Mesenchymal stem cell (in vitro differentiated cells and primary cell): Measurements from ENCODE around the gene ARHGAP6.

Experiments used
- DNase-seq: peaks from one replicate; pipeline ENCODE4 v3.0.0-alpha.2; 2013
- H2AFZ ChIP-seq: one replicate; pipeline ENCODE4 v1.6.1; 2013; ENCODE audit warnings: low read depth, mild to moderate bottlenecking, control low read depth, inconsistent platforms, low read length, moderate library complexity
- H2AK5ac ChIP-seq: 2 replicates; pipeline ENCODE4 v1.6.1; 2013; ENCODE audit warnings: low read length, moderate library complexity, mild to moderate bottlenecking, inconsistent platforms; ENCODE audit not compliant: severe bottlenecking
- H2BK120ac ChIP-seq: one replicate; pipeline ENCODE4 v1.6.1; 2013; ENCODE audit warnings: low read depth, mild to moderate bottlenecking, inconsistent platforms, low read length, moderate library complexity
- H2BK12ac ChIP-seq, 2 experiments: one replicate each; pipeline ENCODE4 v1.6.1; 2013; ENCODE audit warnings: inconsistent platforms in 2 of 2, low read length in 2 of 2, mild to moderate bottlenecking in 2 of 2, moderate library complexity in 2 of 2, control low read depth in 1 of 2
- H2BK15ac ChIP-seq: one replicate; pipeline ENCODE4 v1.6.1; 2013; ENCODE audit warnings: mild to moderate bottlenecking, low read depth, inconsistent platforms; ENCODE audit not compliant: poor library complexity, severe bottlenecking
- H2BK5ac ChIP-seq: 2 replicates; pipeline ENCODE4 v1.6.1; 2013; ENCODE audit warnings: low read depth, mild to moderate bottlenecking, low read length, control low read depth, inconsistent platforms; ENCODE audit not compliant: poor library complexity, severe bottlenecking
- H3K14ac ChIP-seq, 2 experiments: one replicate each; pipeline ENCODE4 v1.6.1; 2013; ENCODE audit warnings: inconsistent platforms in 2 of 2, low read length in 2 of 2, control low read depth in 1 of 2, mild to moderate bottlenecking in 1 of 2, moderate library complexity in 1 of 2
- H3K18ac ChIP-seq, 2 experiments: one replicate each; pipeline ENCODE4 v1.6.1; 2013; ENCODE audit warnings: inconsistent platforms in 2 of 2, low read length in 2 of 2, control low read depth in 1 of 2, low read depth in 1 of 2, mild to moderate bottlenecking in 1 of 2
- H3K23ac ChIP-seq, 2 experiments: one replicate each; pipeline ENCODE4 v1.6.1; 2013; ENCODE audit warnings: inconsistent platforms in 2 of 2, low read length in 2 of 2, mild to moderate bottlenecking in 2 of 2, moderate library complexity in 2 of 2, control low read depth in 1 of 2
- H3K27ac ChIP-seq: 2 replicates; pipeline ENCODE4 v1.5.1; 2013; ENCODE audit warnings: mild to moderate bottlenecking, moderate library complexity, low read length, control low read depth, inconsistent platforms; ENCODE audit not compliant: poor library complexity, severe bottlenecking
- H3K27me3 ChIP-seq, 2 experiments: 2 replicates each; pipeline versions ENCODE4 v1.6.1 to v1.7.0; 2013; ENCODE audit warnings: low read length in 2 of 2, mild to moderate bottlenecking in 2 of 2, moderate library complexity in 2 of 2, control low read depth in 1 of 2, inconsistent platforms in 1 of 2; ENCODE audit not compliant: control insufficient read depth in 1 of 2, insufficient read depth in 1 of 2
- H3K36me3 ChIP-seq, 2 experiments: 2 replicates each; pipeline versions ENCODE4 v1.6.1 to v1.7.0; 2013; ENCODE audit warnings: low read length in 2 of 2, control low read depth in 1 of 2, inconsistent platforms in 1 of 2, low read depth in 1 of 2, mild to moderate bottlenecking in 1 of 2; ENCODE audit not compliant: insufficient read depth in 2 of 2, control insufficient read depth in 1 of 2
- H3K4ac ChIP-seq, 2 experiments: one replicate each; pipeline ENCODE4 v1.6.1; 2013; ENCODE audit warnings: inconsistent platforms in 2 of 2, low read length in 2 of 2, mild to moderate bottlenecking in 2 of 2, moderate library complexity in 2 of 2, control low read depth in 1 of 2, low read depth in 1 of 2
- H3K4me1 ChIP-seq: 2 replicates; pipeline ENCODE4 v1.6.1; 2013; ENCODE audit warnings: low read depth, low read length, control low read depth; ENCODE audit not compliant: control insufficient read depth, insufficient read depth
- H3K4me2 ChIP-seq: 2 replicates; pipeline ENCODE4 v1.6.1; 2013; ENCODE audit warnings: low read length, mild to moderate bottlenecking, inconsistent platforms; ENCODE audit not compliant: poor library complexity, severe bottlenecking
- H3K4me3 ChIP-seq, 2 experiments: 2 replicates each; pipeline versions ENCODE4 v1.5.1 to v1.7.0; 2013; ENCODE audit warnings: low read length in 2 of 2, mild to moderate bottlenecking in 2 of 2, control low read depth in 1 of 2, low read depth in 1 of 2; ENCODE audit not compliant: insufficient read depth in 1 of 2
- H3K79me1 ChIP-seq: replicated peaks from 2 replicates; pipeline ENCODE4 v1.6.1; 2013; ENCODE audit warnings: mild to moderate bottlenecking, control low read depth, low read length, inconsistent platforms; ENCODE audit not compliant: poor library complexity, severe bottlenecking
- H3K9ac ChIP-seq: 2 replicates; pipeline ENCODE4 v1.7.0; 2013; ENCODE audit warnings: mild to moderate bottlenecking, low read length, moderate library complexity
- H3K9me3 ChIP-seq: 2 replicates; pipeline ENCODE4 v1.7.0; 2013; ENCODE audit warnings: mild to moderate bottlenecking, low read length; ENCODE audit not compliant: control insufficient read depth
- H4K8ac ChIP-seq: one replicate; pipeline ENCODE4 v1.6.1; 2013; ENCODE audit warnings: inconsistent platforms, mild to moderate bottlenecking, low read length, moderate library complexity
- H4K91ac ChIP-seq: one replicate; pipeline ENCODE4 v1.6.1; 2013; ENCODE audit warnings: mild to moderate bottlenecking, low read length, inconsistent platforms
- WGBS: methylation state at CpG from one replicate; pipeline ENCODE4 v1.1.7; 2013; ENCODE audit warnings: mixed read lengths; 5-methylcytosine and 5-hydroxymethylcytosine counted together

Gene ARHGAP6

GRCh38 chrX:11551151-11551550 lies 114.6 kb downstream of the ARHGAP6 start:
- Histone ChIP-seq H3K9me3 (no peaks in the 10 kb centered on the region), H2AFZ (no peak overlapping the region), H4K91ac (no peak overlapping the region), H3K4ac (no peak overlapping the region), H2BK15ac (no peak overlapping the region), H2AK5ac (no peak overlapping the region), H3K9ac (no peak overlapping the region), H2BK5ac (no peak overlapping the region), H2BK12ac (no peak overlapping the region), H3K4me1 (no peaks in the 10 kb centered on the region), H2BK120ac (no peak overlapping the region), H3K79me1 (no peaks in the 10 kb centered on the region), H3K14ac (no peak overlapping the region), H3K23ac (no peak overlapping the region), H3K4me2 (no peak overlapping the region), H3K27me3 (no peaks in the 10 kb centered on the region), H3K27ac (no peak overlapping the region), H3K36me3 (no peaks in the 10 kb centered on the region), H3K4me3 (no peak overlapping the region), H4K8ac (no peak overlapping the region), H3K18ac (no peak overlapping the region)
- no CpG with 5 or more reads among the region's 1 CpG for WGBS
- DNase-seq = no peak

DNA sequence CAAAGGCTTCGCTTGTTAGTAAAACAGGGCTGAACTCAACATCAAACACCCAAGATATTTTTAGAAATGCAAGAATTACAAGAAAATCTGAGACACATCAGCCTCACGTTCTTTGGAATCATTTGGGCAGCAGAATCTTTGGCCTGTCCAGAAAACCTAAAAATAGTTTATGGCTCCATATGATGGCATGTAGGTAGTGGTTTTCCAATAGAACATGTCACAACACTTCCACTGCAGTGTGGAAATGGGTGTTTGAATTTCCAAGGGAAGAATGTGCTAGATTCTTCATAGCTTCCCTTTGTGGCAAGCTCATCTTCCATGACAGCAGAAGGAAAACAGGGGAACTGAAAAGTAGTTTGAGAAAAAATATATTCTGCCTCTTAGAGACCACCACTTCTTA lies 118.8 kb downstream of the ARHGAP6 start:
- Histone ChIP-seq H3K9me3 (no peaks in the 10 kb centered on the region), H2BK5ac (no peak overlapping the region), H3K4me1 (no peaks in the 10 kb centered on the region), H4K8ac (no peak overlapping the region), H2BK15ac (no peak overlapping the region), H3K36me3 (no peaks in the 10 kb centered on the region), H2AK5ac (no peak overlapping the region), H3K23ac (no peak overlapping the region), H2AFZ (no peak overlapping the region), H3K79me1 (no peaks in the 10 kb centered on the region), H3K4ac (no peak overlapping the region), H3K18ac (no peak overlapping the region), H3K4me2 (no peak overlapping the region), H3K9ac (no peak overlapping the region), H2BK120ac (no peak overlapping the region), H3K27ac (no peak overlapping the region), H2BK12ac (no peak overlapping the region), H3K14ac (no peak overlapping the region), H4K91ac (no peak overlapping the region), H3K27me3 (no peaks in the 10 kb centered on the region), H3K4me3 (no peak overlapping the region)
- WGBS = 93% methylated on average over 2 of the region's 2 CpGs
- DNase-seq = no peak

DNA sequence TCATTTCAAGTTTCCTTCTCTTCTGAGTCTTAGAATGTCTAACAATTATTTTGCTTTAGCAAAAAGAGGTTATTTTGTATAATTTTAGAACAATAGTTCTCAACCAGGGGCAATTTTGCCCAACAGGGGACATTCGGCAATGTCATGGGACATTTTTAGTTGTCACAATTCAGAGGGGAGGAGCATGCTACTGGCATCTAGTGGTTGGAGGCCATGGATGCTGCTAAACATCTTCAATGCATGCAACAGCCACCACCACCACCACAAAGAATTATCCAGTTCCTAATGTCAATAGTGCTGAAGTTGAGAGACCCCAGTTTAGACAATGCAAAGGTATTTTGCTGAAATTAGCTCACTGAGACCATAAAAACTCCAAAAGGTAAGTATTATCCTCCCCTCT lies 122.5 kb downstream of the ARHGAP6 start:
- H2AK5ac ChIP-seq = no peak overlapping the region
- no peak overlapping the region for H4K8ac ChIP-seq
- no peaks in the 10 kb centered on the region for H3K4me1 ChIP-seq
- H3K36me3 ChIP-seq = no peaks in the 10 kb centered on the region
- H2BK120ac ChIP-seq = no peak overlapping the region
- DNase-seq = no peak
- no peaks in the 10 kb centered on the region for H3K79me1 ChIP-seq
- H3K9me3 ChIP-seq = no peaks in the 10 kb centered on the region
- H3K27me3 ChIP-seq = no peaks in the 10 kb centered on the region
- H4K91ac ChIP-seq = no peak overlapping the region
- WGBS = no CpG with 5 or more reads among the region's 1 CpG
- no peak overlapping the region for H3K14ac ChIP-seq
- H2BK15ac ChIP-seq = no peak overlapping the region
- no peak overlapping the region for H3K9ac ChIP-seq
- H2AFZ ChIP-seq = no peak overlapping the region
- no peak overlapping the region for H3K27ac ChIP-seq
- no peak overlapping the region for H3K4me3 ChIP-seq
- H3K23ac ChIP-seq = no peak overlapping the region
- no peak overlapping the region for H3K18ac ChIP-seq
- H2BK5ac ChIP-seq = no peak overlapping the region
- H3K4ac ChIP-seq = no peak overlapping the region
- no peak overlapping the region for H3K4me2 ChIP-seq
- no peak overlapping the region for H2BK12ac ChIP-seq

DNA sequence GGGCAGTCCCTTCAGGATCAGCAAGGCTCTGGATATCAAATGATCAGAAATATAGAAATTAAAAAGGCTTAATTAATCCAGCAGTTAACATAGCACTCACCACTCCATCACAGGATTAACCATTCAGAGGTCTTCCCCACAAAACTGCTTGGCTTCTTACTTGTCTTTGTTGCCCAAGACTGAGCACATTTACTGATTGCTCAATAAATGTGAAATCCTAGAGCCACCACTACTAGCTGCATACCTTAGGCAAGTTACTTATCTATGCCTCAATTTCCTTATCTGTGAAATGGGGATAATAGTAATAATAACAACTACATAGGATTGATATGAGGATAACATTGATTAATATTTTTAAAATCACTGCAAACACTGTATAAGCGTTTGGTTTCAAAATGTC lies 124.2 kb downstream of the ARHGAP6 start:
- no peak overlapping the region for H2BK12ac ChIP-seq
- H4K91ac ChIP-seq = no peak overlapping the region
- H2AFZ ChIP-seq = no peak overlapping the region
- no peak overlapping the region for H3K23ac ChIP-seq
- H3K4me1 ChIP-seq = no peaks in the 10 kb centered on the region
- H3K18ac ChIP-seq = no peak overlapping the region
- no peak overlapping the region for H3K4me3 ChIP-seq
- no peak overlapping the region for H3K9ac ChIP-seq
- no peaks in the 10 kb centered on the region for H3K9me3 ChIP-seq
- no CpG with 5 or more reads among the region's 1 CpG for WGBS
- H3K27me3 ChIP-seq = no peaks in the 10 kb centered on the region
- no peak overlapping the region for H3K14ac ChIP-seq
- H2BK120ac ChIP-seq = no peak overlapping the region
- no peak overlapping the region for H4K8ac ChIP-seq
- no peak overlapping the region for H2BK15ac ChIP-seq
- no peak overlapping the region for H2AK5ac ChIP-seq
- H2BK5ac ChIP-seq = no peak overlapping the region
- no peak for DNase-seq
- no peak overlapping the region for H3K4me2 ChIP-seq
- H3K27ac ChIP-seq = no peak overlapping the region
- no peak overlapping the region for H3K4ac ChIP-seq
- no peaks in the 10 kb centered on the region for H3K79me1 ChIP-seq
- no peaks in the 10 kb centered on the region for H3K36me3 ChIP-seq
